HG02759 (cell line): Measurements from ENCODE around the gene SETMAR.
"Not testable (repeated sequence)": the region's sequence is repeated elsewhere in the genome, so short reads cannot be mapped to it uniquely, and the experiment has no call there.

Experiments used
- ATAC-seq: cut with Tn5 transposase; IDR thresholded peaks from one replicate; pipeline ENCODE4 v1.9.1; 2021; ENCODE audit warnings: mild to moderate bottlenecking, moderate library complexity; ENCODE audit not compliant: unreplicated experiment

The SETMAR gene

DNA sequence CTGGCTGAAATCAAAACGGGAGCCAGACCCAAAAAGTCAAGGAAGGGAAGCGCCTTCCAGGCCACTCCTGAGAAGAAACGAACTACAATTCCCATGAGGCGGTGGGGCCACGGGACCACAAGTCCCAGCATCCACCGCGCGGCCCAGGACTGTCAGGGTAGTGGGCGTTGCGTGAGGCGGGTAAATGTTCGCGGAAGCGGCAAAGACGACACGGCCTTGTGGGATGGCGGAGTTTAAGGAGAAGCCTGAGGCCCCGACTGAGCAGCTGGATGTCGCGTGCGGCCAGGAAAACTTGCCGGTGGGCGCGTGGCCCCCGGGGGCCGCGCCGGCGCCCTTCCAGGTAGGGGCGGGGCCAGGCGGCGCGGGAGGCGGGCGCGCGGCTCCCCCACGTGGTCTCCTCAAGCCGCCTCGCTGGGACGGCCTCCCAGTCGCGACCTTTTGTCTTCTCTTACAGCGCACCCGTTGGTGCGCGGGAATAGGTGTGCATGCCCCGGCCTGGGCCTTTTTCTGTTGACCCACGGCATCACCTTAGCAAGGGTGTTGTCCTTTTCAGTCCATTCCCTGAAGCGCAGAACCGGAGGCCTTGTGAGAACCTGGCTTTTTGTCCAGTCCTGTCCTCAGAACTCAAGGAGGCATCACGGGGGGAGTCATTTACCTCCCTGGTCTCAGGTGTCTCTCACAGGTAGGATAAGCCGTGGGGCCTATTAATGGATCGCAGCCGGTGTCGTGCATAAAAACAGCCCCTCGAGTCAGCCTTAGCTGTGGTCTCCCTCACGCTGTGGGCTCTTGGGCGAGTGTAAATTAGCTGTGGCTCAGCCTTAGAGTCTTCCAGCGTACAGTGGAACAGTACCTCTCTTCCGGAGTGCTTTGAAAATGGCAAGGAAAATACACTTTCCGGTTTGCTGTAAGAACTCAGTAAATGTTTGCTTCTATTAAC lies at the start of gene SETMAR:
Gene SETMAR (plus strand): TSS at position 183 of the 937 bp plus-strand sequence. CDS start 2 bp downstream, at position 185.
- peak; percentile 99 for ATAC-seq

DNA sequence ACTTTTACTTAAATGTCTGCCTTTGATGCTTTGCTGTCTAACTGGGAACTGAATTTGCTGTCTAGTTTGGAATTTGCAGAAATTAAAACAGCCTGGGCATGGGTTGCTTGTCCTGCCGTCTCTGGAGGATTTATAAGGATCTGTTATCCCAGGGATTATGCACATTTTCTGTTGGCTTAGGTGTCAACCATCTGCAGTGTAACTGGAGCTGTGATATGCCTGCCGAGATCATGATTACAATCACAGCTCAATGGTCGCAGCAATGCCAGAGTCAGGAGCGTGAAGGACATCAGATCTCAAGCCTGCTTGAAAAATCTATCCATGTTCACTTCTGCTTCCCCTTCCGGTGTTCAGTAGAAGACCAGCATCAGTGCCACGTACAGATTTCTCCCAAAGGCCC lies 41.8 kb upstream of the SETMAR start:
- ATAC-seq: no peak

DNA sequence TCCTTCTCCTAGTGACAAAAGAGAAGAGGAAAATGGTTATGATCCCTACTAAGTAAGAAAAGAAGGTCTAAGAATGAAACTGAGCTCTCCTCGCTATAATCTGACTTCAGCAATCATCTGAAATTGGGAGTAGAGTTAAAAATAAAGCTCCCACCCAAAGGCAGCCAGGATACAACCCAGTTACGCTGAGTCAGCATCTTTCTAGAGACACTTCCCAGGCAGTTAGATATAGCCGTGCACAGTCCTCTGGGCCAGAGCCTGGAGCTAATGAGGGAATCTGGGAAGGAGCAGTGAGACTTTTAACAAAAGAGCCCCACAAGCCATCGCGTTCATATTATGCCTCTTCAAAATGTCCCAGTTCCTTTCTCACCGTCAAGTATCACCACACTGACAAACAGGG lies 39.1 kb upstream of the SETMAR start:
- no peak for ATAC-seq

DNA sequence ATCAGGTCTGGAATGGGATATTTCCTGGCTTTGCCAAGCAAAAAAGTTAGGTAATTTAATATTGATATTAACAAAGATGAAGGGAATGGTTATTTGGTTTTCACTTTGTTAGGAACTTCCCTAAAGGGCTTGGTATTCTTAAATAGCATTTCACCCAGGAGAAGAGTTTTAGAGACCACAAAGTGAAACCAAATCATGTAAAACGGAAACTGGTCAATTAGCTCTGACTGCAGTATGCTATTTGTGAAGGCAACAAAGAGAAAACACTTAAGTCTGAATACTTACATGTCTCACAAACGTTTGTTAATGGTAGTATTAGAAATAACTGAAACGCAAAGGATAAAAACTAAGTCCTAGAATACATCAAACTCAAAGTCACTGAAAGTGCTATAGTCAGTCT lies 32.4 kb upstream of the SETMAR start:
- ATAC-seq: peak; percentile 82

DNA sequence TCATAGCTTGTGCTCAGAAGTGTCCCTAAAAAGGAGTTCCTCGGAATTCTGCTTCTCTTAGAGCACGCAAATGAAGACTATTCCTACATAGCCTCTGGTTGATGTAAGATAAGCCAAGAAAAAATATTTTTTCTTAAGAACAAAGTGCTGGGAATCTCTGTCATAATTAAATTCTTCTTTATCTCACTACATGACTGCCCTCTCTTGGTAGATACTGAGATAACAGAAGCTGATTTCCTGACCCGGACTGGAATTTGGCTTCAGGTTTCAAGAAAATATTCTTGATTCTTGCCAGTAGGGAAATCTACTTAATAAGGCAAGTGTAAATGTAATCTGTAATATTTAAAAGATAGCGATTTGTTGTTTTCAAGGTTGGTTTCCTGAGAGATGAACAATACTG lies 31.3 kb upstream of the SETMAR start:
- no peak for ATAC-seq

DNA sequence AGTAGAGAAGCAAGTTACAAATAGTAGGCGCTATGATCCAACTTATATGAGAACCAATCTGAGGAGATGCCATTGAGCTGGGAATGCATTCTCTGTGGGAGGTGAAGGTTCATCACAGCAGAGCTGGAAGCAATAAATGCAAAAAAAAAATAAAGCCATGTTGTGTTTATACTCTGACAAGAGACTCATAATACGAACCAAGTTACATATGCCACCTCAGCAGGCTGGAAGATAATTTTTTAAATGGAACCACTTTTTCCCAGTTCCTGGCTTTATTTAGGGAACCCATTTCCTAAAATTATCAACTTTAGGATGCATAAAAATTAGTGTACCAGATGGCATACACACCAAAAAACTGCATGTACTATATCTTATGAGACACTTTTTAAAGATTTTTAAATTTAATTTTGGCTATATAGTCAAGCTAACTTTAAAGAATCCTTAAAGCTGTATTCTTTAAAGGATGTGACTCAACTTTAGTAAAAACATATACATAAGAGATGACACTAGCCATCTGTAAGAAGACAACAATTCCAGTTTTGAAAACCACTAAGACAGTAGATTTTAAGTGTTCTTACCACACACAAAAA lies 23.6 kb upstream of the SETMAR start:
- no peak for ATAC-seq

DNA sequence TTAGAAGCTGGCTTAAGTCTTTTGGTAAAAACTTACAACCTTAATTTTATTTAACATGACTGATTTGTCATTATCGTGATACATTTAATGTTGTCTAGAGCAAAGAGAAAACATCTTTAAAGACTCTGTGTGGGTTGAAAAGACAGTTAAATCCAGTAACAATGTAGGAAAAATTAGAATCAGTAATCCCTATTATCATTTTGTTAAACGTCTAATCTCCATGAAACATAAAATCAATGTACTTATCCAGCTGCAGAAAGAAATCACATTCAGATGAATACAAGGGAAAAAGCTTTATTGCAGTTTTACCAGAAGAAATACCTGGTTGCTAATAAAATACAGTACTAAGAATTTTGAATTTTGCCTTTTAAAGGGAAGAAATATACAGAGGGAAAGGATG lies 21.2 kb upstream of the SETMAR start:
- ATAC-seq: no peak

DNA sequence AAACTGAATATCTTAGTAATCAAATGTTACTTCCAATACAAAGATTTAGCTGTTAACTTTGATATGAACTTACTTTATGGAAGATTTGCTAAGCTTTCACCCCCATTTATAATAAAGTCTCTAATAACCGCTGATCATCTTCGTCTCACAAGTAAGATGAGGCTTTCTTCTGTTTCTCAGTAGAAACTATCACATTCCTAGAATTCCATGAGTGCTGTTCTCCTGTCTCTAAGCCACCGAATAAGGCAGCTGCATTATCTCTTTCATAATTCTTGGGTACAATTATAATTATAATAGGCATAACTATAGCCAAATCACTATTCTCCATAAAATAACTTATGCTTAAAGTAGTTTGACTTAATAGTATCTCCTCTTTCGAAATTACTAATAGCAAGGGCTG lies 18.3 kb upstream of the SETMAR start:
- no peak for ATAC-seq

DNA sequence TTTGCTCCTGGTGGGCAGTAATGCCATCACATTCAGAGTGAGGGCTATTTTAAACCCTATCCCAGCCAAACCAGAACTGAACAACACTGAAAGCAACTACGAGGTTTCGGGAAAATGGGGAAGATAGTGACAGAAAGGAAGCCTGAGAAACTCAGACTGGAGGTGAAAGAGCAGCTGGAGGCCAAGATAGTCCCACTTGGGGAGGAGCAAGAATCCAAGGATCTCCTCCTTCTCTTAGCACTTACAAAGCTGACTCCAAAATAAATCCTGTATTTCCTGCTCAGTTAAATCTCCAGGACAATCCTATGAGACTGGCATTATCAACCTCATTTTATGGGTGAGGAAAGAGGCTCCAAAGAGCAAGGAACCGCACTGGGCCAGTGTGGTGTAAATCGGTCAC lies 14.1 kb upstream of the SETMAR start:
- no peak for ATAC-seq

DNA sequence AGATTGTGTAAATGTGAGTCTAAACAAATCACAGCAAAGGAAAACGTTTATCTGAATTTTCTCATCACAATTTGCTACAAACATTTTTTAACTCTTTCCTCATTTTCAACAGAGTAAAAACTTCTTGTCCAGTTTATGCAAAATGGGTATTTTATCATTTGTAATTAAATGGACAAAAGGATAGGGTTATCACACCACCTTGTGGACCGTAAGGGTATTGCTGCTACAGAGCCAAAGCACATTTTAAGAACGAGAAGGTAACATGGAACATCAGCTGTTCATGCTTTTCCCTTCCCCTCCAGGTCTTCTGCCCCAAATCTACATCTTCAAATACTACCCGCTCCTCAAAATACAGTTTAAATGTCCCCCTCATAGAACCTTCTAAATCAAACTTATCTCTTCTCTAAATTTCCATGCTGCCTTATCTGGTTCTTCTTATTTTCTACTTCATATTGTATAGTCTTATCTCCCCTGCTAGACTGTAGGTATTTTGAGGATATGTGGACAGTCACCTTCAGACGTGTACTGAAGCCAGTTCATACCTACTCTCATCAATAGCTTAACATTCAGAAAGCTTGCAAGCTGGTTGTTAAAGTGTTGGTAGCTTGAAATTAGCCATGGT lies 12.8 kb upstream of the SETMAR start:
- peak; percentile 76 for ATAC-seq

DNA sequence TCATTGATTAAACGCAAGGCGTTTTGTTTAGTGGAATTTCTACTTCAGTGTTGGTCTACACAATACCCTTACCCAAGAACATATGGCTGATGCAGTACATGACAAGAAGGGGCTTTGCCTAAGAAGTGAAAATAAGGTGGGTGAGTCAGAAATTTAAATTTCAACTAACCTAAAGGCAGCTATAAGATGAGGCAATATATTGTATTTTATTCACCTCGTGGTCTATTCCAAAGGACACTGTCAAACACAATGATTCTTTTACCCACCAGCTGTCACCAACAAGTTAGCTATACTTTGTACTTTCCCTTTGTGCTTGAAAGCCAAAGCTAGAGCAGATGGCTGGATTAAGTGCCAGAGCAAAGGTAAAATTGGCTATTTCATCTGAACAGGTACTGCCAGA lies 10.9 kb upstream of the SETMAR start:
- ATAC-seq: no peak

DNA sequence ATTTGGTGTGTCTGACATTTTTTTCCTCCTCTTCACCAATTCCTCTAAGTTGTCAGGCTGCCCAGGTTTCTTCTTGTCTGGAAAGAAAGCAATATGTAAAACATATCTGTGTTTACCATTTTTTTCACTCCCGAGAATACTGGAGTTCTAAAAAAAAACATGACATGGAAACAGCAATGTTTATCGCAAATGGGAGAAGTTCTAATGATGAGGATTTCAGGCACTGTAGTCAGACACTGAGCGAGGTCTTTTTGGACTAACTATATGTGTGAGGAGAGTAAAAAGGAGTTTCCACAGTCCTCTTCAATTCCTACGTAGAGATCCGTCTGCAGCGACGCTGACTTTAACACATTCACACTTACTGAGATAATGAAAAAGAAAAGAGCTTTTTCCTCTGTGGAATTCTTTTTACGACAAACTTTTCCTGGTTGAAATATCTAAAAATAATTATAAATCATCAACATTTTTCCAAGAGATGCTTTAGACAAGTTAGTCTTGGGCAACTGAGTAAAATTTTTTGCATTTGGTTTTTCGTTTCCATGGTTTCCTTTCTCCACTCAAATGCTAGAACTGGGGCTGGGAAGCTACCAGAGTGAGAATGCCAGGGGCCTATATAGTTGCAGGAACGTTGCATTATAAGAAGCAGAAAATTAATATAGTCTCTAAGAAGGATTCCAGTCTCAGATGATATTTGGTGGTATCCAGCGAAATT lies 8.4 kb upstream of the SETMAR start:
- no peak for ATAC-seq

DNA sequence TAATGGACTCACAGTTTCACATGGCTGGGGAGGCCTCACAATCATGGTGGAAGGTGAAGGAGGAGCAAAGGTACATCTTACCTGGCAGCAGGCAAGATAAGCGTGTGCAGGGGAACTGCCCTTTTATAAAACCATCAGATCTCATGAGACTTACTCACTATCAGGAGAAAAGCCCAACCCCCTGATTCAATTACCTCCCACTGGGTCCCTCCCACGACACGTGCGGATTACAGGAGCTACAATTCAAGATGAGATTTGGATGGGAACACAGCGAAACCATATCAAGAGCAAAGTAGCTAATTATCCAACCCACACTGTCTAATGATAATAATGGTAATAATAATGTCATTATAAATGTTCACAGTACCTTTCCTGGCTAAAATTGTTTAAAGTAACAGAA lies 6.7 kb upstream of the SETMAR start:
- not testable (repeated sequence) for ATAC-seq

DNA sequence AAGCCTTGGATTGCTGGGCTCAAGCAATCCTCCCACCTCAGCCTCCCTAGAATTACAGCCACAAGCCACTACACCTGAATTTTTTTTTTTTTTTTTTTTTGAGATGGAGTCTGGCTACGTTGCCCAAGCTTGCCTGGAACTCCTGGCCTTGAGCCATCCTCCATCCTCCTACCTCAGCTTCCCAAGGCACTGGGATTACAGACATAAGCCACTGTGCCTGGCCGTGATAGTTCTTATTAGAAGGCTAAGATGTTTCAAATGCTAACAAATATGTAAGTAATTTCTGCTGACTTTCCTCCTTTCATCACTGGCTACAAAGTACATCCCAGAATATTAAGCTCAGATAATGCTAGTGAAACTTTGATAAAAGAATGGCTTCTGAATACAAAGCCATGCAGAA lies 5.7 kb upstream of the SETMAR start:
- ATAC-seq: no peak

DNA sequence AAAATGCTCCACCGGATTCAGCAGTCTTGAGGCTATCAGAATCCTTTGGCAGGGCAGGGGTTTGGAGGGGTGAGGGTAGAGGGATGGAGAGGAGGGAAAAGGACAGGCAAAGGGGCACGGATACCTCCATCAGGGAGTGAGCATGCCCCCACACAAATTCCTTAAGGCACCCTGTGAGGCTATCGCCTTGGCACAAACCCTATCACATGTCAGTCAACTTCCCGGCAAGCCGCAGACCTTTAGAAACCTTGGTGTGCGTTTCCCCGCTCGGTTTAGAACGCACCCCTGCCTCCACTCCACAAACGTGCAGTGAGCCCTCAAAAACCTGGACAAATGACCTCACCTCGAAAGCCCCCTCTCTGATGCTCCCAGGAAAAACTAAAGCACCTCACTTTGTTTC lies 422 bp upstream of the SETMAR start:
- no peak for ATAC-seq

DNA sequence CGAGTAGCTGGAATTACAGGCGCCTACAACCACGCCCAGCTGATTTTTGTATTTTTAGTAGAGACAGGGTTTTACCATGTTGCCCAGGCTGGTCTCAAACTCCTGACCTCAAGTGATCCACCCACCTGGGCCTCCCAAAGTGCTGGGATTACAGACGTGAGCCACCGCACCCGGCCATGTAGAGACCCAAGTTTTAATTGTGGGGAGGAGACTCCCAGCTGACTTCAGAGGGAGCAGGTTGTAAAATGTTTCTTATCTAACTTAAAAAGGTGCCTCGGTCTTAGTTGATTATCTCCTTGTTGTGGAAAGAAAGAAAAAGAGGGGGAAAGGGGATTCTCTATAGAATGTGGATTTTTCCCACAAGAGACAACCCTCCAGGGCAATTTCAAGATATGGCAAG lies 2.0 kb downstream of the SETMAR start:
- ATAC-seq: not testable (repeated sequence)

DNA sequence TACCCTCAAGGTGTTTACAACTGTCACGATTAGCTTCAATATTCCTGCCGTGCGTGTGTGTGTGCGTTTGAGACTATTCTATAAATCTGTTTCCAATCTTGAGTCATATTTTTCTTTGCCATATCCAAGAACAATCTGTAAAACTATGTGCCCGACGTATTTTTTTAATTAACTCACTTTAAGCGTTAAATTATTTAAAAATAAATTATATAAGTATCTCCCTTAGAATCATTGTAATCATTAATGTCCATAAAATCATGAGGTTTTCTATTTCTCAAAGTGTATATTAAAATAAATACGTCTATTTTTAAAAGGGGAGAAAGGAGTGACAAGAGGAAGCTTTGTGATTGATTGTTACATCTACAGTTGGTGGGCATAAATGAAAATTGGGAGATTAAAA lies 2.9 kb downstream of the SETMAR start:
- no peak for ATAC-seq

DNA sequence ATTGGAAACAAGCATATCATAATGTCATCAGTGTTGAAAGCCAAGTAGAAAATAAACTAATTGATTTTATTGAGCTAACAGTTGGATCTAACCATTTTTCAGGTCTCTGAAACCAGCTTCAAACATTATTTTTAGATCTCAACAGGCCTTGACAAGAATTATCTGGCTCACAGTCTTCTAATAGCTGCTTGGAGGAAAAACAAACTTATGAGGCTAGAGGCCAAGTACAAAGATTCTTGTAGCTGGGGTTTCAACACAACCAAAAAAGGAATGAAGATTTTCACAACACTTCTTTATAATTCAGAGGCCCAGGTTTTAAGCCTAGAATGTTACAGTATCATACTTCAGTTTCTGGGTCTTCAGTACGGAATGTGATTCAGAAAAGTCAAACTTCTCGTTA lies 3.7 kb downstream of the SETMAR start:
- ATAC-seq: no peak

DNA sequence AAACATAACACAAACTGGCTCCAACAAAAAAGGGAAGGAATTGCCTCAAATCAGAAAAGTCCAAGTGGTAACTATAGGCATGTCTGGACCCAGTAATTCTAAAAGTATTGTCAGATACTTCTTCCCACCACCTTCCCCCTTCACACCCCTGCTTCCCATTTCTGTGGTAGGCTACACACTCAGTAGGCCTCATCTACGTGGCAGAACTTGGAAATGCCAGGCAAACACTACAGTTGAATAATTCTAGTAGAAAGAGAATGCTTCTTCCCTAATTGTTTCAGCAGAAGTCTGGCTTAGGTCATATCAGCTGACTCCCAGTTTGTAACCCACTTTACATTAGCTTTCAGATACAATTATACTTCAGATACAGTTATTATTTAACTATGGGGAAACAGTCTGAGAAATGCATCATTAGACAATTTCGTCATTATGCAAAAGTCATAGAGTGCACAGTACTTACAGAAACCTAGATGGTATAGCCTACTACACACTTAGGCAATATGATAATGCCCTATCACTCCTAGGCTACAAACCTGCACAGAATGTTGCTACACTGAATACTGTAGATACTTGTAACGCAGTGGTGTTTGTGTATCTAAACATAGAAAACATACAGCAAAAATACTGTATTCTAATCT lies 6.4 kb downstream of the SETMAR start:
- ATAC-seq: no peak

DNA sequence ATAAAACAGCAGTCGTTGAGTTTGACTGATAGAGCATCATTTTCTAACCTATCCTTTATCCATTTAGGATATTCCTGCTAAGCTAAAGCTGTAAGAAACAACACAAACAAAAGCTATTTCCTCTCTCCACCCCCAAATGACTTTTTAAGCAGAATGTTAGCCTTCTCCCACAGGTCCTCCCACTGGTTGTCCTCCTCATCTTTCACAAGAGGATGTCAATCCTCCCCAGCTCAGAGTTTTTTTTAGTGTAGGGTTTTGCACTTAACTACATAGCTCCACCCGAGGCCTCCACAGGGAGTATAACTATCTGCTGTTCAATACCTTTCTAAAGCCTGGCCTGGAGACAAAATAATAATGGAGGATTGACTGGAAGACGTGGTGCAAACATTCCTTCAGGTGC lies 7.8 kb downstream of the SETMAR start:
- ATAC-seq: no peak

DNA sequence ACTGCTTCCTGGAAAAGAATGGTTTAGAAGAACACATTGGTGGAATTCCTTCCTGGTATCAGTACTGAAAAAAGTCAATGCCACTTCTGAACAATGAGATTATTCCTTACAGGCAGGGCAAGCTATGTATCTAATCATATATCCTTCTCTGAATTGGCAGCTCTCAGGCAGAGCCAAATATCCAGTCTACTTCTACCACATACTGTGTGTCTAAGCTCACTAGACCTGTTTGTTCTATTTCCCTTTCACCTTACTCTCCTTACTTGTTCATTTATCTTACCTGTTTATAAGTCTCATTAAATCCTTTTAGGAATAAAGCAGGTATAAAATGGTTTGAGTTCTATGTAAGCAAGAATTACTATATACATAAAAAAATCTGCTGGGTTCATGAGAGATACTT lies 8.3 kb downstream of the SETMAR start:
- no peak for ATAC-seq
